ENCODE measurements around the gene FAM200B.

DNA sequence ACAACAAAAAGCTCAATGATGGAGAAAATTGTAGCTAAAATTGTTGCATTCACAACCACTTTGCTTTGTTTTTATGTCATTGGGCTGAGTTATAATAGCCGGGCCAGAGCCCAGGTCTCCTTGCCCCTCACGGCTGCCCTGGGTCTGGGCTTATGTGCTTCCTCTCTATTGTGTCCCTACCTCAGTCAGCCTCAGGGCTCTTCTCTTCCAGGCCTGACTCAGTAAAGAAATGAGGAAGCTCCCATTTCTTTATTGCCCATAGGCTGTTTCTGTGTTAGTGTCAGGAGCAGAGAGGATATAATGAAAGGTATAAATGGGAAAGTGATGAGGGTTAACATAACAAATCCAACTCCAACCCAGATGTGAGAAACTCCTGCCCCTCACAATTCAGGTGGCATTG, 39.2 kb downstream of the FAM200B start:
- TF ChIP-seq, protein P1, sequence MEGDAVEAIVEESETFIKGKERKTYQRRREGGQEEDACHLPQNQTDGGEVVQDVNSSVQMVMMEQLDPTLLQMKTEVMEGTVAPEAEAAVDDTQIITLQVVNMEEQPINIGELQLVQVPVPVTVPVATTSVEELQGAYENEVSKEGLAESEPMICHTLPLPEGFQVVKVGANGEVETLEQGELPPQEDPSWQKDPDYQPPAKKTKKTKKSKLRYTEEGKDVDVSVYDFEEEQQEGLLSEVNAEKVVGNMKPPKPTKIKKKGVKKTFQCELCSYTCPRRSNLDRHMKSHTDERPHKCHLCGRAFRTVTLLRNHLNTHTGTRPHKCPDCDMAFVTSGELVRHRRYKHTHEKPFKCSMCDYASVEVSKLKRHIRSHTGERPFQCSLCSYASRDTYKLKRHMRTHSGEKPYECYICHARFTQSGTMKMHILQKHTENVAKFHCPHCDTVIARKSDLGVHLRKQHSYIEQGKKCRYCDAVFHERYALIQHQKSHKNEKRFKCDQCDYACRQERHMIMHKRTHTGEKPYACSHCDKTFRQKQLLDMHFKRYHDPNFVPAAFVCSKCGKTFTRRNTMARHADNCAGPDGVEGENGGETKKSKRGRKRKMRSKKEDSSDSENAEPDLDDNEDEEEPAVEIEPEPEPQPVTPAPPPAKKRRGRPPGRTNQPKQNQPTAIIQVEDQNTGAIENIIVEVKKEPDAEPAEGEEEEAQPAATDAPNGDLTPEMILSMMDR (IDR thresholded peaks at IDR 0.05): no peak
- TF ChIP-seq POLR2A (IDR thresholded peaks at IDR 0.05): no peak
